Transverse colon (tissue), 4 donors: ENCODE data around the gene LSM14A. TPM values are rescaled to one million over a fixed set of nuclear protein-coding genes. Genes with fewer than 3 reads are reported as not detected.
A peak's percentile ranks its signal among the peaks of the same experiment; 100 is the strongest.

Source experiments
- DNase-seq: peaks from one replicate; pipeline ENCODE4 v3.0.0-alpha.2; 2019
- H3K27ac ChIP-seq, 4 donors: fragments of 200-600 bp; sonication (generic); 2 replicates each; pipeline ENCODE4 v1.5.1; 2016 to 2018; ENCODE audit warnings: inconsistent platforms in 4 of 4
- H3K27me3 ChIP-seq: fragments of 200-600 bp; sonication (generic); 2 replicates; pipeline ENCODE4 v1.5.1; 2017; ENCODE audit warnings: inconsistent platforms
- H3K36me3 ChIP-seq, 4 donors: fragments of 200-600 bp; sonication (generic); 2 replicates each; pipeline ENCODE4 v1.5.1; 2017 to 2019; ENCODE audit warnings: inconsistent platforms in 4 of 4
- H3K4me1 ChIP-seq, 4 donors: fragments of 200-600 bp; sonication (generic); 2 replicates each; pipeline ENCODE4 v1.5.1; 2017 to 2020; ENCODE audit warnings: inconsistent platforms in 4 of 4
- H3K4me3 ChIP-seq, 4 donors: fragments of 200-600 bp; sonication (generic); 1 replicate in 1 of 4; 2 replicates in 3 of 4; pipeline versions ENCODE4 v1.5.1 to v1.6.1; 2017 to 2019; ENCODE audit warnings: inconsistent platforms in 4 of 4
- H3K9me3 ChIP-seq, 2 donors: fragments of 200-600 bp; sonication (generic); 2 replicates each; pipeline ENCODE4 v1.5.1; 2017 to 2019; ENCODE audit warnings: inconsistent platforms in 2 of 2
- CTCF ChIP-seq, 5 experiments: fragments of 200-600 bp in 3 of 5; fragments of 450-650 bp in 2 of 5; sonication (generic) in 3 of 5; IDR thresholded peaks; 1 replicate in 2 of 5; 2 replicates in 3 of 5; pipeline ENCODE4 v1.5.1; 2016 to 2017; ENCODE audit warnings: antibody characterized with exemption in 5 of 5, inconsistent platforms in 3 of 5, mild to moderate bottlenecking in 2 of 5, moderate library complexity in 1 of 5
- EP300 ChIP-seq: sonication (generic); formaldehyde crosslinking; IDR thresholded peaks from one replicate; pipeline ENCODE4 v1.6.1; 2017; ENCODE audit warnings: antibody characterized with exemption, low read depth
- POLR2A ChIP-seq: fragments of 450-650 bp; IDR thresholded peaks from one replicate; pipeline ENCODE4 v1.6.1; 2016; ENCODE audit warnings: antibody characterized with exemption, mild to moderate bottlenecking, moderate library complexity
- POLR2AphosphoS5 ChIP-seq, 3 donors: sonication (generic); formaldehyde crosslinking; IDR thresholded peaks; one replicate each; pipeline ENCODE4 v1.6.1; 2016; ENCODE audit warnings: antibody characterized with exemption in 3 of 3
- WGBS, 2 donors: methylation state at CpG; one replicate each; pipeline ENCODE4 v1.1.5; 2018; ENCODE audit warnings: low coverage in 1 of 2; 5-methylcytosine and 5-hydroxymethylcytosine counted together
- in situ Hi-C, 4 donors: fragments of 200-750 bp; cut with MboI; loops; one replicate each; pipeline versions ENCODE4 v1.15.0 to v1.15.1; 2017; ENCODE audit warnings: low sequenced_read_pairs in 3 of 4, low pct_ligation_motif_present in 1 of 4, low pct_unique_long_range_greater_than_20kb in 1 of 4
- intact Hi-C: fragments of 100-400 bp; cut with DNase I; formaldehyde crosslinking; loops from one replicate; pipeline ENCODE4 v1.15.1; 2023; ENCODE audit warnings: low total_unique reads
- total RNA-seq, 4 donors: library from RNA; depleted of rRNA; stranded (reverse); fragments of >200 nt; gene quantifications; one replicate each; pipeline ENCODE4 v1.1.0, GENCODE V29; 2016

Gene LSM14A
- total RNA-seq, 4 donors from 2014 or later = 88.4 to 211 (median 119) TPM

- TF ChIP-seq POLR2A = no peak
- TF ChIP-seq POLR2AphosphoS5 (IDR thresholded peaks at IDR 0.05) = no peak
- TF ChIP-seq EP300 = no peak
- no peak for TF ChIP-seq CTCF (IDR thresholded peaks at IDR 0.05)
- in situ Hi-C loops (no loop called here), intact Hi-C loops (no loop called here)
- Histone ChIP-seq H3K4me1 (peaks cover 37 to 85% (median 61%) of the 10 kb centered on the region in 4 donors), H3K36me3 (no peaks in the 10 kb centered on the region), H3K4me3 (no peak overlapping the region), H3K27ac (no peak overlapping the region), H3K9me3 (no peaks in the 10 kb centered on the region), H3K27me3 (no peaks in the 10 kb centered on the region)
- DNase-seq = no peak
These were observed 9.8 kb downstream of the LSM14A start for GRCh38 chr19:34182125-34182524.

- Histone ChIP-seq H3K27me3 (no peaks in the 10 kb centered on the region), H3K9me3 (no peaks in the 10 kb centered on the region), H3K4me3 (no peak overlapping the region), H3K27ac (peak overlapping the region in 1 of 4 donors; percentile 24), H3K36me3 (no peaks in the 10 kb centered on the region), H3K4me1 (peaks cover 19 to 82% (median 43%) of the 10 kb centered on the region in 4 donors)
- intact Hi-C loops (no loop called here), in situ Hi-C loops (no loop called here)
- TF ChIP-seq CTCF (IDR thresholded peaks at IDR 0.05) (no peak), POLR2AphosphoS5 (IDR thresholded peaks at IDR 0.05) (no peak), EP300 (no peak), POLR2A (no peak)
- DNase-seq = no peak
- WGBS, 2 donors = 53 to 64% methylated on average over 6 of the region's 6 CpGs
These were observed 12.7 kb downstream of the LSM14A start for GRCh38 chr19:34184880-34185491.

GRCh38 chr19:34186205-34186604 lies 13.9 kb downstream of the LSM14A start:
- DNase-seq = no peak
- no peaks in the 10 kb centered on the region for H3K9me3 ChIP-seq
- in situ Hi-C loops = no loop called here
- peaks cover 19 to 87% (median 35%) of the 10 kb centered on the region in 4 donors for H3K4me1 ChIP-seq
- peak overlapping the region in 1 of 4 donors; percentile 3 for H3K27ac ChIP-seq
- WGBS, 2 donors = 94 to 100% methylated on average over 2 of the region's 2 CpGs
- no peak for TF ChIP-seq EP300
- TF ChIP-seq POLR2A = no peak
- TF ChIP-seq CTCF (IDR thresholded peaks at IDR 0.05) = no peak
- TF ChIP-seq POLR2AphosphoS5 (IDR thresholded peaks at IDR 0.05) = no peak
- intact Hi-C loops = no loop called here
- no peaks in the 10 kb centered on the region for H3K36me3 ChIP-seq
- no peak overlapping the region for H3K4me3 ChIP-seq
- H3K27me3 ChIP-seq = no peaks in the 10 kb centered on the region

- Histone ChIP-seq H3K9me3 (no peaks in the 10 kb centered on the region), H3K4me3 (no peak overlapping the region), H3K27ac (no peak overlapping the region), H3K36me3 (no peaks in the 10 kb centered on the region), H3K27me3 (no peaks in the 10 kb centered on the region), H3K4me1 (peaks cover 19 to 87% (median 34%) of the 10 kb centered on the region in 4 donors)
- 90 to 93% methylated on average over 5 to 8 of the region's 8 CpGs for WGBS, 2 donors
- in situ Hi-C loops (no loop called here), intact Hi-C loops (no loop called here)
- DNase-seq = no peak
- no peak for TF ChIP-seq POLR2AphosphoS5 (IDR thresholded peaks at IDR 0.05)
- no peak for TF ChIP-seq EP300
- no peak for TF ChIP-seq POLR2A
- no peak for TF ChIP-seq CTCF (IDR thresholded peaks at IDR 0.05)
These were observed 14.7 kb downstream of the LSM14A start for GRCh38 chr19:34187011-34187410.
